Measurements from ENCODE around the gene CCDC102B. TPM values are rescaled to one million over a fixed set of nuclear protein-coding genes. Genes with fewer than 3 reads are reported as not detected.

CCDC102B gene
- total RNA-seq, 4 donors from 2014 or later, result 3.5 to 159 (median 8.8) TPM

DNA sequence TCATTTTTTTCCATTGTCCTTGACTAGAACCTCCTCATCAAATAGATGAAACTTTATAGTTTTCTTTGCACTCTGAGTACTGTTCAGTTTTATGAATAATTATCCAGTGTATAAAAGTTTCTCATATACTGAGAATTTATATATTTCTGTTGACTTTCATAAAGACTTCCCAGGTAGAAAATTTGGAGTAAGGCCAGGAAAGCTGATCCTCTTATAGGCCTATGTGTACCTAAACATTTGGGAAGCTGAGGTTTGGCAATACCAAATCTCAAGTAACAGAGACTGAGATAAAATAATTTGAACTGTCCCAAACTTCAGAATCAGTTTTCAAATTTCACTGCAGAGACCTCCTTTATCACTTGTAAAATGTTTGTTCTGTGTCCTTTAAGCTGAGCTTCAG lies 43.4 kb downstream of the CCDC102B start:
- DNase-seq, result no peak
- no peak overlapping the region for H3K27ac ChIP-seq
- no peak overlapping the region for H3K4me3 ChIP-seq
- no peaks in the 10 kb centered on the region for H3K4me1 ChIP-seq
- TF ChIP-seq, protein P1, sequence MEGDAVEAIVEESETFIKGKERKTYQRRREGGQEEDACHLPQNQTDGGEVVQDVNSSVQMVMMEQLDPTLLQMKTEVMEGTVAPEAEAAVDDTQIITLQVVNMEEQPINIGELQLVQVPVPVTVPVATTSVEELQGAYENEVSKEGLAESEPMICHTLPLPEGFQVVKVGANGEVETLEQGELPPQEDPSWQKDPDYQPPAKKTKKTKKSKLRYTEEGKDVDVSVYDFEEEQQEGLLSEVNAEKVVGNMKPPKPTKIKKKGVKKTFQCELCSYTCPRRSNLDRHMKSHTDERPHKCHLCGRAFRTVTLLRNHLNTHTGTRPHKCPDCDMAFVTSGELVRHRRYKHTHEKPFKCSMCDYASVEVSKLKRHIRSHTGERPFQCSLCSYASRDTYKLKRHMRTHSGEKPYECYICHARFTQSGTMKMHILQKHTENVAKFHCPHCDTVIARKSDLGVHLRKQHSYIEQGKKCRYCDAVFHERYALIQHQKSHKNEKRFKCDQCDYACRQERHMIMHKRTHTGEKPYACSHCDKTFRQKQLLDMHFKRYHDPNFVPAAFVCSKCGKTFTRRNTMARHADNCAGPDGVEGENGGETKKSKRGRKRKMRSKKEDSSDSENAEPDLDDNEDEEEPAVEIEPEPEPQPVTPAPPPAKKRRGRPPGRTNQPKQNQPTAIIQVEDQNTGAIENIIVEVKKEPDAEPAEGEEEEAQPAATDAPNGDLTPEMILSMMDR (IDR thresholded peaks at IDR 0.05), result no peak
- TF ChIP-seq POLR2A (IDR thresholded peaks at IDR 0.05), result no peak
- H3K36me3 ChIP-seq, result no peaks in the 10 kb centered on the region
- H3K27me3 ChIP-seq, result no peaks in the 10 kb centered on the region
- no peaks in the 10 kb centered on the region for H3K9me3 ChIP-seq

DNA sequence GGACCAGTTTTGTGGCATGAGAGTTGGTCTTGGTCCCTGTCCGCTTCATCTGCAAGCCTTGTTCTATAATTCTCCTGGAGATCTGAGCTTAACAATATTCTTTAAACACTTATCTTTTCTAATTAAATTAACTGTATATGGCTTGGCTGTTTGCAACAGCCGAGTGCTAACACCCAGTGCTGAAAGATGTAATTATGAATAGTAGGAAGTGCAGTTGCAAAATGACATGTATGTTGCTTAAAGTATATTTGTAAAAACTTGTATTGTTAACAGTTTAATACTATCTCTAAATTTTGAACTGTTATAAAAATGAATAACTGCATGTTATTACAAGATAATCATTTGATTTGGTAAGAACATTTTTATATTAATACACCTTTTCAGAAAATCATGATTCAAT lies 45.1 kb downstream of the CCDC102B start:
- Histone ChIP-seq H3K27me3 (no peaks in the 10 kb centered on the region), H3K36me3 (no peaks in the 10 kb centered on the region), H3K4me3 (no peak overlapping the region), H3K4me1 (no peaks in the 10 kb centered on the region), H3K9me3 (no peaks in the 10 kb centered on the region), H3K27ac (no peak overlapping the region)
- no peak for TF ChIP-seq POLR2A (IDR thresholded peaks at IDR 0.05)
- TF ChIP-seq, protein P1 (IDR thresholded peaks at IDR 0.05), result no peak
- no peak for DNase-seq

DNA sequence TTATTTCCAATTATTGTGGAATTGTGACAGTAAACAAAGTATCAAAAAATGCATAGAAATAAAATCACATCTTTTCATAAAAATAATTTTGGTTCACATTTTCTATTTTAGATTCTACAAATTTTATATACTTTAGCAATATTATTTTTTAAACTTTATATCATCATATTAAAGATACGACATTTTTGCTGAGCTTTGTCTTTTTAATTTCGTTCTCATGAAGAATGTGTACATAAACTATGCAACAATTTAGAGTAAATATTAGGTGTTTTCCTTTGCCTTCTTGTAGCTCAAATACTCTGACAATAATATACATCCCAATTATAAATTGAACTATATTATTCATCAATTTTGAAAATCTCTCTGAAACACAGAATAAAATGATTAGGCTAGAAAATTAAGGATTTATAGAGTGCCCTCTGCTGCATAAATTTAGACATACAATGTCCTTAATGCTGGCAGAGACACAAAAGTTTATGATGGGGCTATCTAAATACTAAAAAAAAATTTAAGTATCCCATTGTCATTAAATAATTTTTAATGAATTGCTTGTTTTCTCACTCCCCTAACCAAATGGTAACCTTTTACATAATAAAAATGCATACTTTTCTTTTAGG lies 45.7 kb downstream of the CCDC102B start:
- H3K4me3 ChIP-seq, result no peak overlapping the region
- no peaks in the 10 kb centered on the region for H3K27me3 ChIP-seq
- no peaks in the 10 kb centered on the region for H3K4me1 ChIP-seq
- H3K9me3 ChIP-seq, result no peaks in the 10 kb centered on the region
- TF ChIP-seq, protein P1 (IDR thresholded peaks at IDR 0.05), result no peak
- no peak for TF ChIP-seq POLR2A (IDR thresholded peaks at IDR 0.05)
- DNase-seq, result no peak
- H3K36me3 ChIP-seq, result no peaks in the 10 kb centered on the region
- no peak overlapping the region for H3K27ac ChIP-seq

DNA sequence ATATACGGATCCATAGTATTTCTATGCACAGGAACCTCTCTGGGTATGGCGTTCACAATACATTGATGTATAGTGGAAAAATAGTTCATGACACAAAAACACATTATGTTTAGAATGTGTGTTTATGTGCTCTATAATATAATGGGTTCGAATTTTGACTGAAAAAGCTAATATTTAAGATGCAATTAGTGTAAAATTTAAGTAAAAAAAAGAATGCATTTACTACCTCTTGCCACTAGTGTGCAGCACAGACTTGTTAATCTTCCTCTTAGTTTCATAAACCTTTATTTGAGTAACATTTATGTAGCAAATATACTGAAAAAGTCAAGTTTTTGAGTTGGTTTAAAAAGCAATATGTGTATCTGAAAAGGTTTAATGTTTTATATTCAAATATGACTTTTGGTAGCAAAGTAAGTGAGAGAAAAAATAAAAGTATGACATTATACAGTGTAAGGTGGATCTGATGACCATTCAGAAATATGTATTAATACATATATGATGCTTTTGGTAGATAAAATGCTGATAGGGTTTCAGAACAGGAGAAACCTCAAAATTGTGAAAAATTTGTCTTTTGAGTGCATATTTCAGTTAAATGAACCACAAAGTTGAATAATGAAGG lies 49.4 kb downstream of the CCDC102B start:
- DNase-seq, result no peak
- H3K4me3 ChIP-seq, result no peak overlapping the region
- H3K36me3 ChIP-seq, result no peaks in the 10 kb centered on the region
- H3K4me1 ChIP-seq, result no peaks in the 10 kb centered on the region
- H3K27me3 ChIP-seq, result no peaks in the 10 kb centered on the region
- H3K9me3 ChIP-seq, result no peaks in the 10 kb centered on the region
- no peak overlapping the region for H3K27ac ChIP-seq
- TF ChIP-seq, protein P1 (IDR thresholded peaks at IDR 0.05), result peak in 5 of 6 experiments; percentile 3 to 45 (median 36)
- TF ChIP-seq POLR2A (IDR thresholded peaks at IDR 0.05), result no peak

DNA sequence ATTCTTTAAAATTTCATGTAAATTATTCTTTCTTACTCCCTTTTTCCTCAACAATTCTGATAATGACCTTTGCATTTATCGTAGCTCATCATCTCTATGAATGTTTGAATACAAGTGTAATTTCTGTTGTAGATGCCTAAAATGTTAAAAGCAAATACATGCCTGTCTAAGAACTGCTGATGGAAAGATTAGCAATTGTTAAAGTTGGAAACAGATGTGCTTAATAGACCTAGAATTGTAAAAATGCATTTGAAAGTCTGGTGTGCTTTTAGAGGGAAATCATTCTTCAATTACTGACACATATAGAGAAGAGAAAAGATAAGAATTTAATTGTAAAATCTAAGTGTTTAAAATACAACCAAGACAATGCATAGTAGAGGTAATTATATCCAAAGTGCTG lies 50.4 kb downstream of the CCDC102B start:
- DNase-seq, result no peak
- Histone ChIP-seq H3K9me3 (no peaks in the 10 kb centered on the region), H3K4me1 (no peaks in the 10 kb centered on the region), H3K27me3 (no peaks in the 10 kb centered on the region), H3K36me3 (no peaks in the 10 kb centered on the region), H3K4me3 (no peak overlapping the region), H3K27ac (no peak overlapping the region)
- TF ChIP-seq, protein P1 (IDR thresholded peaks at IDR 0.05), result no peak
- TF ChIP-seq POLR2A (IDR thresholded peaks at IDR 0.05), result no peak
